T-helper 9 cell (primary cell): ENCODE results near the gene CUTA.
"Not testable (repeated sequence)": the region's sequence is repeated elsewhere in the genome, so short reads cannot be mapped to it uniquely, and the experiment has no call there.

Experiments used
- DNase-seq: peaks from one replicate; pipeline ENCODE4 v3.0.0-alpha.2; 2020

The CUTA gene

GRCh38 chr6:33399881-33400280 lies 18.0 kb downstream of the CUTA start:
- DNase-seq, result not testable (repeated sequence)

GRCh38 chr6:33398601-33399000 lies 19.3 kb downstream of the CUTA start:
- not testable (repeated sequence) for DNase-seq

DNA sequence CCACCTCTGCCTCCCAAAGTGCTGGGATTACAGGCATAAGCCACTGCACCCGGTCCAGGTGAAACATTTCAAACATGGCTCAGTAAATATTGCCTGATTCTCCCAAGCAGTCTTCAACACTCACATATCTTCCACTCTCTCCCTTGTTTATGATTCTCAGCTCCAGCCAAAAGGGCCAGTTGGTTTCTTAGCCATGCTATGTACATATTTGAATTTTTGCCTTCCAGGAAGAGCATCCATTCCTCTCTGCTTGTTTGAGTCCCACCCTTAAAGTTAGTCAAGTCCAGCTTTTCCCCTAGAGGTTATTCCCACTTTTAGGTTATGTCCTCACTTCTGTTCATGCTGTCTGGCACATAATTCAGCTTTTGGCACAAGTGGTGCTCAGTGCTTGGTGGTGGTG lies 20.4 kb downstream of the CUTA start:
- no peak for DNase-seq

- no peak for DNase-seq
Measured at GRCh38 chr6:33392979-33393378, 24.9 kb downstream of the CUTA start.

DNA sequence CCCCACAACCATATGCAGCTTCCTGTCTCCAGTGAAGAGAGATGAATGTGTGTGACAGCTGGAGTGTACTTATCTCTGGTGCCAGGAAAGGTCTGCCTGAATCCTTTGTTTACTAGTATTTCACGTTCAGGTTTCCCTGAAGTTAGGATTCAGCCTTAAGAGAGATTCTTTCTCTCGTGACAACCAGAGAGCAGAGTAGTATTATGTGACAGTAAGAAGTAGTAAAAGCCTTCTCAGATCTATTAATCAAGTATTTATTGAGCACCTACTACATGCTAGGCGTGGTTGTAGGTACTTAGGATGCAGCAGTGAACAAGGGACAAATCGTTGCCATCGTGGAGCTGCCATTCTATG lies 25.3 kb downstream of the CUTA start:
- DNase-seq, result no peak

- no peak for DNase-seq
Measured at GRCh38 chr6:33391922-33392594, 25.8 kb downstream of the CUTA start.

DNA sequence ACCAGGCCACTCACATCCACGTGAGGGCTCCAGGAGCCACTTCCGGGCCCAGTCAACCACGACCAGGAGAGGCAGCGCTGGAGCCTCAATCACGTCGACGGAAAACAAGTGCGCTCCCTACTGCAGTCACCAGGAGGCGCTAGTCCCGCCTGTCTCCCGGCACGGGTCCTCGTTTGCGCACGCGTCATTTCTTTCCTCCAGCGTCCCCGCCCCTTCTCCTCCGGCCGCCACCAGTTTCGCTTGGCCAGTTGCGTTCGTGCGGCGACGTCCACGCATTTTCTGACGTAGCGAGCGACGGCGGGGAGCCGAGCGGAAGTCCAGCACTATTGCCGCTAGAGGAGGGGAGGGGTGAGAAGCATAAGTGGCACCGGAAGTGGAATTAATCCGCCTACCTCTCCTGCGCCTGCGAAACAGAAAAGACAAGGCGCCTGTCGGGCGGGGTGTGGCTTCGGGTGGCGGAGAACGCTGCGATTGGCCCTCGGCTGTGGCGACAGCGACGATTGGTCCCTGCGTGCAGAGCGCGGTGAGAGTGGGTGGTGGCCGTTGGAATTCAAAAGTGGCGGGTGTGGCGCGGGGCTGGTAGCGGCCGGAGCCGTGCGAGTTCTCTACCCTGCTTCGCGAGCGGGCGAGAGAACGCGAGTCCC lies 26.5 kb downstream of the CUTA start, which contains the start of gene KIFC1:
Gene KIFC1 (plus strand): TSS at position 546 of the 644 bp plus-strand sequence. CDS start 163 bp downstream, outside the sequence.
- DNase-seq, result peak; percentile 99

DNA sequence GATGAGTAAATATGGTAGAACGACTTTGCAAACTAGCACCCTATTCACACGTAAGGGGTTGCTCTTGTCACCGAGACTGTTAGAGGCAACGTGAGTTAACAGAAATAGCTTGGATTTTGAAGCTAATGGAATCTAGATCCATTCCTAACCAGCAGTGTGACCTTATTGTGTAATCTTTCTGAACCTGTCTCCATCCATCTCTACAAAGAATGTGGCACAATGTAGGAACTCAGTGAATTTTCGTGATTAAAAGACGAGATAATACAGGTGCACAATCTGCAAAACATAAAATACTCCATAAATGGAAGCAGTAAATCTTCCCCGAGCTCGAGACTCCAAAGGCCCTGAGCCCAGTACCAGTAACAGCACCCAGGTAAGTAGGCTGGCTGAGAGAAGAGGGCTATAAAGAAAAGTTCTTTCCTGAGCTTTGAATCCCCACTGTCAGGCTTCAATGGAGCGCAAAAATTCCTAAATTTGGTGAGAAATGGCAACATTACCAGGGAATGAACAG lies 27.1 kb downstream of the CUTA start:
- DNase-seq, result no peak

DNA sequence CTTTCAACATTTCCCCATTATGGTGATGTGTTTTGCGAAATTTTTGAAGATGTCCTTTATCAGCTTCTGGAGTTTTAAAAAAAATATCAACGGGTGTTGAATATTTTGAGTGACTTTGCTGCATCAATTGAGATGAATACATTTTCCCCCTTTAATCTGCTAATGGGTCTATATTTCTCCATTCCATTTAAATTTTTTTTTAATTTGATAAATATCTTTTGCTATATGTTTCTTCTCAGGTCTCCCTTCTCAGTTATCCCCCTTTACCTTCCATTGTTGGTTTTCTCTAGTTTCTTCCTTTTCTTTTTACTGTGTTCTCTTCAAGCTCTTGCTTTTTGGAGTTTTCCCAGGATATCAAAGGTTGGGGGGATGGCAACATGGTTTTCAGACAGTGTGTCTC lies 27.7 kb downstream of the CUTA start:
- DNase-seq, result no peak

DNA sequence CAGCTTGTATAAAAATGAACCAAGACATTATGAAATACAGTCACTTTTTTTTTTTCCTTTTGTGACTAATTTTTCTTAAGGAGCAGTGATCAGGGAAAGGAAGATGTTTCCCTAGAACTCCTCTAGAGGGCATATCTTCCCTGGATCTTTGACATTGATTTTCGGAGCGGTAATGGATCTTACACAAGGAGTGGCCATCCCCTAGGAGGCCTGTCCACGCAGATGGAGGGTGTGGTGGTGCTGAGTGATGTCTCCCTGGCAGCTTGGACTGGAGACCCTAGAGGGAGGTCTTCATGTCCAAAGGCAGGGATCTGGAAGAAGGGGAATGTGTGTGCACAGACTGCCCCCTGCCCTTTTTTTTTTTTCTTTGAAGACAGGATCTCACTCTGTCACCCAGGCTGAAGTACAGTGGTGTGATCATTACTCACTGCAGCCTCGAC lies 33.3 kb downstream of the CUTA start:
- no peak for DNase-seq

- DNase-seq, result no peak
Measured at GRCh38 chr6:33383427-33384185, 34.3 kb downstream of the CUTA start.

DNA sequence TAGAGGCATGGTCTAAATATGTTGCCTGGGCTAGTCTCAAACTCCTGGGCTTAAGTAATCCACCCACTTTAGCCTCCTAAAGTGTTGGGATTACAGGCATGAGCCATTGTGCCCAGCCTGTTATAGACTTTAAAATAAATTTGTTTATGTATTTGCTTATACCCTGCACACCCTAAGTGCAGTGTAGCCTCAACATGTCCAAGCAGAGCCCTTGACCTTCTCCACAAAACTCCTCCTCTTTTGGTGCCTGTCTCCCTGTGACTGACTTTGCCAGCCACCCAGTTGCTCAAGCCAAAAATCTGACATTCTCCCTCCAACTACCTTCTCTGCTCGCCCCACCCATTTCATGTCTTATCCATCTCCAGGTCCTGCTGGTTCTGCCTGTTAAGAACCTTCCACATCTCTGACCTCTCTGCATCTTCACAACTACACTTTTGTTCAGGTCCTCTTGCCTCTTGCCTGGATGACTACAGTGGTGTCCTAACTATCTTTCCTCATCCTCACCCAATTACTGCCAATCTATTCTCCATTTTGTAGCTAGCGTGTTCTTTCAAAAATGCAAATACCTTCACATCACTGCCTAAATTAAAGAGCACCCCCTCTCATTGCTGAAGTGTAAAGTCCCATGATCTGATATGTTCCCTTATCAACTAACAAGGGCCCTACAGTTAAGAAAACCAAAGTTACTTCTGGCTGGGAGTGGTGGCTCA lies 37.5 kb downstream of the CUTA start:
- DNase-seq, result no peak

- not testable (repeated sequence) for DNase-seq
Measured at GRCh38 chr6:33379184-33379583, 38.7 kb downstream of the CUTA start.

DNA sequence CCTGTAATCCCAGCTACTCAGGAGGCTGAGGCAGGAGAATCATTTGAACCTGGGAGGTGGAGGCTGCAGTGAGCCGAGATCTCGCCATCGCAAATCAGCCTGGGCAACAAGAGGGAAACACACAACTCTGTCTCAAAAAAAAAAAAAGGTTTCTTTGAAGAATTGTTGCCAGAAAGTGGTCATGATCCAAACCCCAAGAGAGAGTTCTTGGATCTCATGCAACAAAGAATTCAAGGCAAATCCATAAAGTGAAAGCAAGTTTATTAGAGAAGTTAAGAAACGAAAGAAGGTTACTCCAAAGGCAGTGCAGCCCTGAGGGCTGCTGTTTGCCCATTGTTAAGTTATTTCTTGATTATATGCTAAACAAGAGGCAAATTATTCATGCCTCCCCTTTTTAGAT lies 40.7 kb downstream of the CUTA start:
- DNase-seq, result no peak

DNA sequence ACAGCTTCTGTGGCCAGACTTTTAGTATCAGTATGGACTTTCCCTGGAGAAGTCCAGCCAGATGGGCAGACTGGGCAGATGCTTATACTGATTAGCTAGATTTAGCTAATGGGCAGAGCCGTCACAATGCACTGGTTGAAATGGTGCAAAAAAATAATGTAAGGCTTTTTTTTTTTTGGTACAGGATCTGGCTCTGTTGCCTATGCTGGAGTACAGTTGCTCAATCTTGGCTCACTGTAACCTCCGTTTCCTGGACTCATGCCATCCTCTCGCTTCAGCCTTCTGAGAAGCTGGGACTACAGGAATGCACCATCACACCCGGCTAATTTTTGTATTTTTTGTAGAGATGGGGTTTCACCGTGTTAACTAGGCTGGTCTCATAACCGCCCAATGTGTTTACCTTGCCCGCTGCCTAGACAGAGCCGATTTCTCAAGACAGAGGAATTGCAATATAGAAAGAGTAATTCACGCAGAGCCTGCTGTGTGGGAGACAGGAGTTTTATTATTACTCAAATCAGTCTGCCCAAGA lies 42.7 kb downstream of the CUTA start:
- no peak for DNase-seq

- no peak for DNase-seq
Measured at GRCh38 chr6:33373960-33374910, 43.7 kb downstream of the CUTA start.

DNA sequence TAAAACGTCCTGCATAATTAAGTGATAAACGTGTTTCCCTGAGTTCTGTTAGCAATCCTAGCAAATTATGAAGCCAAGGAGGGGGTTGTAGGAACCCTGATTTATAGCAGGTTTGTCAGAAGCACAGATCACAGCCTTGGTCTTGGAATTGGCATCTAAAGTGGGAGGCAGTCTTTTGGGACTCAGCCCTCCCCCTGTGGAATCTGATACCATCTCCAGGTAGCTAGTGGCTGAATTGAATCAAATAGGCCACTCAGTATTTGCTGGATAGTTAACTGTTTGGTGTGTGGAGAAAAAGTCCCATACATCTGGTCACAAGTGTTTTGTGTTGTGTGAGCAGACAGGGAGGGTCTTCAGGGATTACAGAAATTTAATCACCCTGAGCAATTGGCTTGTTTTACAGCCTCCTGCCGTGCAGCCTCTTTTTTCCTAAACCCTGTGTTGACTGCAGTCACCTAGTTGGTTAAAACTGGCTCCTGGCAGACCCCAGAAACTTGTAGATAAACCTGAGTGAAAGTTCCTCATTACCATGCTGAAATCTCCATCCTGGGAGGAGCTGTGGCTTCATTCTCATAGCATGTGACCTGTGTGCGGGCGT lies 45.3 kb downstream of the CUTA start:
- DNase-seq, result no peak

DNA sequence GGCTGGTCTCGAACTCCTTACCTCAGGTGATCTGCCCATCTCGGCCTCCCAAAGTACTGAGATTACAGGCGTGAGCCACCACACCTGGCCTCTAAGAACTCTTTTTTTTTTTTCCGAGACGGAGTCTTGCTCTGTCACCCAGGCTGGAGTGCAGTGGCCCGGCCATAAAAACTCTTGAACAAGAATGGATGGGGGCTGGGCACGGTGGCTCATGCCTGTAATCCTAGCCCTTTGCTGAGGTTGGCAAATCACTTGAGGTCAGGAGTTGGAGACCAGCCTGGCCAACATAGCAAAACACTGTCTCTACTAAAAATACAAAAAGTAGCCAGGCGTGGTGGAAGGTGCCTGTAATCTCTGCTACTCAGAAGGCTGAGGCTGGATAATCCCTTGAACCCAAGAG lies 46.0 kb downstream of the CUTA start:
- DNase-seq, result not testable (repeated sequence)

DNA sequence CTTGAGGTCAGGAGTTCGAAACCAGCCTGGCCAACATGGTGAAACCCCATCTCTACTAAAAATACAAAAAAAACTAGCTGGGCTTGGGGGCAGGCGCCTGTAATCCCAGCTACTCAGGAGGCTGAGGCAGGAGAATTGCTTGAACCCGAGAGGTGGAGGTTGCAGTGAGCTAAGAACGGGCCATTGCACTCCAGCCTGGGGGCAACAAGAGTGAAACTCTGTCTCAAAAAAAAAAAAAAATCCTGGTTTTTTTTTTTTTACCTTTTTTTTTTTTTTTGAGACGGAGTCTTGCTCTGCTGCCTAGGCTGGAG lies 50.2 kb downstream of the CUTA start:
- not testable (repeated sequence) for DNase-seq

DNA sequence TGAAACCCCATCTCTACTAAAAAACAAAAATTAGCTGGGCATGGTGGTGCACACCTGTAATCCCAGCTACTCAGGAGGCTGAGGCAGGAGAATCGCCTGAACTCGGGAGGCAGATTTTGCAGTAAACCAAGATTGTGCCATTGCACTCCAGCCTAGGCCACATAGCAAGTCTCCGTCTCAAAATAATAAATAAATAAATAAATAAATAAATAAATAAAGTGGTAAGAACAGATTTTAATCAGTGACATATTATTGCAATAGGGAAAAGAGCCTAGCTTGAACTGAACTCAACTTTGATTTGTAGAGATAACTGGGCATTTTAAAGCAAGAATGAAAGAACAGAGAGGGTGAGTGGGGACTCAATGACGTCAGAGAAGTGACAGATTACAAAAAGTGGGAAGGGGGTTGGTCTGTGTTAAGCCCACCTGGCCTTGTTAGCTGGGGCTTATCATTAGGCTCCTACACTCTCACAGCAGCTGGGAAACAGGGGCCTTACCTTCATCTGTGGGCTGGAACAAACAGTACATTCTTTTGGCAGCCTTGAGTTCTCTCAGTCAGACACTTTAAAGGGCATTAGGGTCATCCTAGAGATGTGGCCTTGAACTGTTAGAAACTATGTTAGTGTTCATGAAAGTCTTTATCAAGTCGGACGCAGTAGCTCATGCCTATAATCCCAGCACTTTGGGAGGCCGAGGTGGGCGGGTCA lies 50.7 kb downstream of the CUTA start:
- DNase-seq, result no peak
